GM12873 (cell line): ENCODE measurements around the gene NFASC.

ENCODE experiments used
- CTCF ChIP-seq: IDR thresholded peaks from 2 replicates; pipeline ENCODE4 v1.5.1; 2012; ENCODE audit warnings: low read depth, mild to moderate bottlenecking, moderate library complexity, low read length, control low read depth; ENCODE audit not compliant: insufficient read depth; ENCODE audit errors: missing control alignments

Gene NFASC

GRCh38 chr1:205048382-205048781, 177.7 kb downstream of the NFASC start:
- no peak for TF ChIP-seq CTCF

GRCh38 chr1:205049479-205049878, 178.8 kb downstream of the NFASC start:
- no peak for TF ChIP-seq CTCF

- TF ChIP-seq CTCF = no peak
These were observed 182.0 kb downstream of the NFASC start for GRCh38 chr1:205052690-205053089.

GRCh38 chr1:205053296-205053695, 182.6 kb downstream of the NFASC start:
- no peak for TF ChIP-seq CTCF

- no peak for TF ChIP-seq CTCF
These were observed 183.4 kb downstream of the NFASC start for GRCh38 chr1:205054013-205054412.

- TF ChIP-seq CTCF = no peak
These were observed 185.5 kb downstream of the NFASC start for GRCh38 chr1:205056188-205056611.

GRCh38 chr1:205056956-205057568, 186.4 kb downstream of the NFASC start:
- TF ChIP-seq CTCF = no peak
